ENCODE results near the gene CACNA1S.

DNA sequence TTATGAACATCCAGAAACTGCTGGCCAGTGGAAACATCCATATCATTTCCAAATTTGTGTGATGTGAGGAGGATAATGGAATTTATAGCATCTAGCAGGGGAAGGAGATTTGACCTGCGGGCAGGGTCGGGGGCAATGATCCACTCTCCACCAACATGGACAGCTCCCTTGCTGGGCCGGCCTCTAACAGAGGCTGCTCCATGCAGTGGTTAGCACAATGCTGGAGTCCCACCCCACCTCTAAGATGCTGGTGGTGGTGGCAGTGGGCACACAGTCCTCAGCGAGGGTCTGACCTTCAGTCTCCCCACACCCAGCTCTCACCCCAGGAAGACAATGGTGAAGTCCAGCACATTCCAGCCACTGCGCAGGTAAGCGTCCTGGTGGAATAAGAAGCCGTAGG is 18.7 kb downstream of the CACNA1S start:
- TF ChIP-seq, protein P1, sequence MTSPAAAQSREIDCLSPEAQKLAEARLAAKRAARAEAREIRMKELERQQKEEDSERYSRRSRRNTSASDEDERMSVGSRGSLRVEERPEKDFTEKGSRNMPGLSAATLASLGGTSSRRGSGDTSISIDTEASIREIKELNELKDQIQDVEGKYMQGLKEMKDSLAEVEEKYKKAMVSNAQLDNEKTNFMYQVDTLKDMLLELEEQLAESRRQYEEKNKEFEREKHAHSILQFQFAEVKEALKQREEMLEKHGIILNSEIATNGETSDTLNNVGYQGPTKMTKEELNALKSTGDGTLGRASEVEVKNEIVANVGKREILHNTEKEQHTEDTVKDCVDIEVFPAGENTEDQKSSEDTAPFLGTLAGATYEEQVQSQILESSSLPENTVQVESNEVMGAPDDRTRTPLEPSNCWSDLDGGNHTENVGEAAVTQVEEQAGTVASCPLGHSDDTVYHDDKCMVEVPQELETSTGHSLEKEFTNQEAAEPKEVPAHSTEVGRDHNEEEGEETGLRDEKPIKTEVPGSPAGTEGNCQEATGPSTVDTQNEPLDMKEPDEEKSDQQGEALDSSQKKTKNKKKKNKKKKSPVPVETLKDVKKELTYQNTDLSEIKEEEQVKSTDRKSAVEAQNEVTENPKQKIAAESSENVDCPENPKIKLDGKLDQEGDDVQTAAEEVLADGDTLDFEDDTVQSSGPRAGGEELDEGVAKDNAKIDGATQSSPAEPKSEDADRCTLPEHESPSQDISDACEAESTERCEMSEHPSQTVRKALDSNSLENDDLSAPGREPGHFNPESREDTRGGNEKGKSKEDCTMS (CRISPR knock-in tag; conservative IDR thresholded peaks at IDR 0.05) = no peak
- no peak for TF ChIP-seq CREB1 (IDR thresholded peaks at IDR 0.05)
- no peak for TF ChIP-seq CREB1 (CRISPR knock-in tag; IDR thresholded peaks at IDR 0.05)
- TF ChIP-seq, protein P2, sequence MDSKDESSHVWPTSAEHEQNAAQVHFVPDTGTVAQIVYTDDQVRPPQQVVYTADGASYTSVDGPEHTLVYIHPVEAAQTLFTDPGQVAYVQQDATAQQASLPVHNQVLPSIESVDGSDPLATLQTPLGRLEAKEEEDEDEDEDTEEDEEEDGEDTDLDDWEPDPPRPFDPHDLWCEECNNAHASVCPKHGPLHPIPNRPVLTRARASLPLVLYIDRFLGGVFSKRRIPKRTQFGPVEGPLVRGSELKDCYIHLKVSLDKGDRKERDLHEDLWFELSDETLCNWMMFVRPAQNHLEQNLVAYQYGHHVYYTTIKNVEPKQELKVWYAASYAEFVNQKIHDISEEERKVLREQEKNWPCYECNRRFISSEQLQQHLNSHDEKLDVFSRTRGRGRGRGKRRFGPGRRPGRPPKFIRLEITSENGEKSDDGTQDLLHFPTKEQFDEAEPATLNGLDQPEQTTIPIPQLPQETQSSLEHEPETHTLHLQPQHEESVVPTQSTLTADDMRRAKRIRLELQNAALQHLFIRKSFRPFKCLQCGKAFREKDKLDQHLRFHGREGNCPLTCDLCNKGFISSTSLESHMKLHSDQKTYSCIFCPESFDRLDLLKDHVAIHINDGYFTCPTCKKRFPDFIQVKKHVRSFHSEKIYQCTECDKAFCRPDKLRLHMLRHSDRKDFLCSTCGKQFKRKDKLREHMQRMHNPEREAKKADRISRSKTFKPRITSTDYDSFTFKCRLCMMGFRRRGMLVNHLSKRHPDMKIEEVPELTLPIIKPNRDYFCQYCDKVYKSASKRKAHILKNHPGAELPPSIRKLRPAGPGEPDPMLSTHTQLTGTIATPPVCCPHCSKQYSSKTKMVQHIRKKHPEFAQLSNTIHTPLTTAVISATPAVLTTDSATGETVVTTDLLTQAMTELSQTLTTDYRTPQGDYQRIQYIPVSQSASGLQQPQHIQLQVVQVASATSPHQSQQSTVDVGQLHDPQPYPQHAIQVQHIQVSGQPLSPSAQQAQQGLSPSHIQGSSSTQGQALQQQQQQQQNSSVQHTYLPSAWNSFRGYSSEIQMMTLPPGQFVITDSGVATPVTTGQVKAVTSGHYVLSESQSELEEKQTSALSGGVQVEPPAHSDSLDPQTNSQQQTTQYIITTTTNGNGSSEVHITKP (CRISPR knock-in tag; IDR thresholded peaks at IDR 0.05; ENCODE audit: low read depth) = no peak
- TF ChIP-seq YY1 (IDR thresholded peaks at IDR 0.05; ENCODE audit: insufficient read depth, insufficient replicate concordance, low read depth, low read length) = no peak
- no peak for TF ChIP-seq TP53 (CRISPR knock-in tag; conservative IDR thresholded peaks at IDR 0.05)
- TF ChIP-seq ZBTB7A (CRISPR knock-in tag; IDR thresholded peaks at IDR 0.05) = no peak
- no peak for TF ChIP-seq ZNF605 (CRISPR knock-in tag; IDR thresholded peaks at IDR 0.05)
- no peak for TF ChIP-seq SIN3A (IDR thresholded peaks at IDR 0.05; ENCODE audit: borderline replicate concordance, low read depth, low read length)
- no peak for TF ChIP-seq ZNF256 (CRISPR knock-in tag; conservative IDR thresholded peaks at IDR 0.05)
- TF ChIP-seq EZH2 (conservative IDR thresholded peaks at IDR 0.05; ENCODE audit: low read depth, low read length) = no peak
